A549 (cell line): ENCODE measurements around the gene NCOA1. TPM values are rescaled to one million over a fixed set of nuclear protein-coding genes. Genes with fewer than 3 reads are reported as not detected.
A peak's percentile ranks its signal among the peaks of the same experiment; 100 is the strongest.

Experiments used
- ATAC-seq, 2 experiments: fragments of 200-7000 bp in 1 of 2; fragments of >200 bp in 1 of 2; cut with Nextera tagmentation in 1 of 2; cut with Tn5 transposase in 1 of 2; 3 replicates each; pipeline versions ENCODE4 v1.8.0 to v1.9.1; 2018 to 2020; ENCODE audit warnings: mild to moderate bottlenecking in 1 of 2, moderate library complexity in 1 of 2
- CTCF ChIA-PET: fragments of 300-600 bp; sonication (Branson Sonifier 250); formaldehyde crosslinking; extraction: SDS; loops from one replicate; lab custom pipeline; 2021; ENCODE audit warnings: antibody characterized with exemption, inconsistent platforms; lab: Yijun Ruan, JAX
- POLR2A ChIA-PET: fragments of 350-600 bp; formaldehyde crosslinking; extraction: SDS; loops from one replicate; lab custom pipeline; 2021; ENCODE audit warnings: antibody characterized with exemption, inconsistent platforms; lab: Yijun Ruan, JAX
- DNase-seq, 2 experiments: peaks; one replicate each; pipeline versions ENCODE4 v3.0.0 to v3.0.0-alpha.2; 2011 to 2016; ENCODE audit warnings: low read depth in 1 of 2, low spot score in 1 of 2
- FAIRE-seq: peaks from 2 replicates; lab custom pipeline; 2011; peaks lifted over from hg19 to GRCh38; lab: Jason Lieb, UNC
- H3K27ac ChIP-seq, 2 experiments: fragments of >200 bp; sonication (Bioruptor Twin); formaldehyde crosslinking; 3 replicates each; pipeline ENCODE4 v1.5.1; 2016 to 2017
- H3K4me1 ChIP-seq: fragments of >200 bp; sonication (Bioruptor Twin); formaldehyde crosslinking; 3 replicates; pipeline ENCODE4 v1.6.1; 2016
- H3K4me2 ChIP-seq: fragments of >200 bp; sonication (Bioruptor Twin); formaldehyde crosslinking; 3 replicates; pipeline ENCODE4 v1.6.1; 2016
- H3K4me3 ChIP-seq: fragments of >200 bp; sonication (Bioruptor Twin); formaldehyde crosslinking; 3 replicates; pipeline ENCODE4 v1.5.1; 2016
- H3K9me3 ChIP-seq: fragments of >200 bp; sonication (Bioruptor Twin); formaldehyde crosslinking; 3 replicates; pipeline ENCODE4 v1.6.1; 2016
- BCL3 ChIP-seq: fragments of >200 bp; sonication (Bioruptor Twin); formaldehyde crosslinking; IDR thresholded peaks from 3 replicates; pipeline ENCODE4 v1.6.1; 2016
- CBX2 ChIP-seq: fragments of 200-600 bp; sonication (generic); IDR thresholded peaks from 2 replicates; pipeline ENCODE4 v1.6.1; 2016; ENCODE audit warnings: low read depth, mild to moderate bottlenecking, borderline replicate concordance
- CEBPB ChIP-seq, 2 experiments: fragments of >200 bp in 1 of 2; sonication (Bioruptor Twin) in 1 of 2; formaldehyde crosslinking in 1 of 2; IDR thresholded peaks; 2 replicates each; pipeline ENCODE4 v1.6.1; 2012 to 2016
- CHD4 ChIP-seq: fragments of 200-600 bp; sonication (generic); IDR thresholded peaks from 2 replicates; pipeline ENCODE4 v1.6.1; 2016; ENCODE audit warnings: antibody characterized with exemption, mild to moderate bottlenecking, borderline replicate concordance
- EHMT2 ChIP-seq: fragments of 200-600 bp; sonication (generic); IDR thresholded peaks from 2 replicates; pipeline ENCODE4 v1.6.1; 2016; ENCODE audit warnings: antibody characterized with exemption, low read depth, mild to moderate bottlenecking, moderate library complexity
- ESRRA ChIP-seq: fragments of 150-350 bp; IDR thresholded peaks from 2 replicates; pipeline ENCODE4 v1.6.1; 2014; ENCODE audit warnings: mild to moderate bottlenecking, low read length, borderline replicate concordance
- FOSL2 ChIP-seq, 2 experiments: fragments of 450-650 bp in 1 of 2; fragments of >200 bp in 1 of 2; sonication (Bioruptor Twin) in 1 of 2; formaldehyde crosslinking; IDR thresholded peaks; 2 replicates each; pipeline versions ENCODE4 v1.5.0 to v1.6.1; 2016 to 2020; ENCODE audit warnings: mild to moderate bottlenecking in 1 of 2, moderate library complexity in 1 of 2
- HMGXB4 ChIP-seq: fragments of 250-450 bp; sonication (Bioruptor Pico); IDR thresholded peaks from 2 replicates; pipeline ENCODE4 v1.5.0; 2021; ENCODE audit warnings: mild to moderate bottlenecking, moderate library complexity, borderline replicate concordance
- HOXA7 ChIP-seq: fragments of 250-450 bp; sonication (Bioruptor Pico); IDR thresholded peaks from 2 replicates; pipeline ENCODE4 v1.5.0; 2020; ENCODE audit warnings: mild to moderate bottlenecking, moderate library complexity
- JUN ChIP-seq, 2 experiments: fragments of >200 bp; sonication (Bioruptor Twin); formaldehyde crosslinking; IDR thresholded peaks; 2 replicates in 1 of 2; 3 replicates in 1 of 2; pipeline ENCODE4 v1.6.1; 2016 to 2017
- KDM1A ChIP-seq: fragments of 200-600 bp; sonication (generic); IDR thresholded peaks from 2 replicates; pipeline ENCODE4 v1.6.1; 2016; ENCODE audit warnings: low read depth, mild to moderate bottlenecking
- KDM5A ChIP-seq: fragments of 200-600 bp; sonication (generic); IDR thresholded peaks from 2 replicates; pipeline ENCODE4 v1.6.1; 2016; ENCODE audit warnings: antibody characterized with exemption, mild to moderate bottlenecking
- MAX ChIP-seq: IDR thresholded peaks from 2 replicates; pipeline ENCODE4 v1.6.1; 2012
- NFE2L2 ChIP-seq: fragments of 150-350 bp; conservative IDR thresholded peaks from 2 replicates; pipeline ENCODE4 v1.6.1; 2014; ENCODE audit warnings: low read length
- NR3C1 ChIP-seq: fragments of >200 bp; sonication (Bioruptor Twin); formaldehyde crosslinking; IDR thresholded peaks from 3 replicates; pipeline ENCODE4 v1.6.1; 2017
- REST ChIP-seq: fragments of 200-600 bp; sonication (generic); IDR thresholded peaks from 2 replicates; pipeline ENCODE4 v1.6.1; 2016; ENCODE audit warnings: antibody characterized with exemption, mild to moderate bottlenecking, moderate library complexity
- RFX5 ChIP-seq: fragments of 450-650 bp; IDR thresholded peaks from 2 replicates; pipeline ENCODE4 v1.7.1; 2014; ENCODE audit warnings: antibody characterized with exemption, mild to moderate bottlenecking, moderate library complexity
- TFCP2L1 ChIP-seq: fragments of 250-450 bp; sonication (Bioruptor Pico); IDR thresholded peaks from 2 replicates; pipeline ENCODE4 v1.5.0; 2021; ENCODE audit warnings: mild to moderate bottlenecking
- TP53 ChIP-seq: fragments of 250-450 bp; sonication (Bioruptor Pico); IDR thresholded peaks from 2 replicates; pipeline ENCODE4 v1.5.0; 2021; ENCODE audit warnings: mild to moderate bottlenecking, moderate library complexity
- ZSCAN20 ChIP-seq: fragments of 250-450 bp; sonication (Bioruptor Pico); IDR thresholded peaks from 2 replicates; pipeline ENCODE4 v1.8.0; 2022; ENCODE audit warnings: mild to moderate bottlenecking, moderate library complexity
- WGBS: methylation state at CpG from one replicate; pipeline ENCODE4 v1.1.6; 2017; ENCODE audit errors: missing lambda C conversion rate; 5-methylcytosine and 5-hydroxymethylcytosine counted together
- polyA plus RNA-seq, 4 experiments: library from polyadenylated mRNA; depleted of rRNA in 3 of 4; stranded (reverse); fragments of >200 nt; fragmentation: RNase III in 1 of 4; extraction: RNeasy Plus Mini Kit Qiagen cat#74134 plus additional on column Dnase treatment in 1 of 4; gene quantifications; 2 replicates in 3 of 4; 3 replicates in 1 of 4; pipeline ENCODE4 v1.2.3, GENCODE V29; 2011 to 2017

Gene NCOA1
- polyA plus RNA-seq, 2 of the 4 experiments (the other 2 are of a cell fraction), result 7.6 to 29.9 TPM

GRCh38 chr2:24724111-24724775, 233.2 kb downstream of the NCOA1 start (continued):
- no peak for TF ChIP-seq HMGXB4 (CRISPR knock-in tag)

- CTCF ChIA-PET, result interaction anchor here (0.6 kb wide), 1 partner anchor 53 kb away, joined by 3 read pairs; no protein-coding TSS in a partner anchor
- no peak overlapping the region for H3K27ac ChIP-seq
- DNase-seq, result no peak
- TF ChIP-seq FOSL2 (IDR thresholded peaks at IDR 0.05), result no peak
- TF ChIP-seq FOSL2 (CRISPR knock-in tag; IDR thresholded peaks at IDR 0.05), result no peak
- TF ChIP-seq, all 56 proteins: peak for 0
- 49% methylated on average over 3 of the region's 3 CpGs for WGBS
- H3K4me1 ChIP-seq, result 0 out of 3 replicates have a peak, but pooled peaks cover 5% of the 10 kb centered on the region
- ATAC-seq, result no peak
- POLR2A ChIA-PET, result no interaction called here
- no peaks in the 10 kb centered on the region for H3K9me3 ChIP-seq
- H3K4me3 ChIP-seq, result no peak overlapping the region
- FAIRE-seq, result peak; percentile 72
- H3K4me2 ChIP-seq, result no peak overlapping the region
Measured at GRCh38 chr2:24725956-24726355, 234.9 kb downstream of the NCOA1 start.

- FAIRE-seq, result no peak
- TF ChIP-seq CHD4, result no peak
- no peak for TF ChIP-seq NR3C1
- no peak for TF ChIP-seq CEBPB (IDR thresholded peaks at IDR 0.05)
- TF ChIP-seq CBX2, result no peak
- no peak for TF ChIP-seq MAX
- no peak for TF ChIP-seq KDM1A
- TF ChIP-seq ESRRA, result no peak
- Histone ChIP-seq H3K27ac (no peak overlapping the region), H3K4me1 (0 out of 3 replicates have a peak, but pooled peaks cover 4% of the 10 kb centered on the region), H3K4me3 (no peak overlapping the region), H3K4me2 (no peak overlapping the region), H3K9me3 (no peaks in the 10 kb centered on the region)
- POLR2A ChIA-PET, result no interaction called here
- no peak for ATAC-seq
- DNase-seq, result no peak
- WGBS, result 94% methylated on average over 7 of the region's 7 CpGs
- CTCF ChIA-PET, result interaction anchor here (0.6 to 1.1 kb wide), 3 partner anchors 49 to 97 kb away, joined by 3 to 4 read pairs (median 3); no protein-coding TSS in a partner anchor
Measured at GRCh38 chr2:24730481-24730880, 239.4 kb downstream of the NCOA1 start.

- Histone ChIP-seq H3K9me3 (no peaks in the 10 kb centered on the region), H3K4me3 (no peak overlapping the region), H3K27ac (no peak overlapping the region)
- CTCF ChIA-PET, result interaction anchor here (0.6 to 1.1 kb wide), 3 partner anchors 48 to 97 kb away, joined by 3 to 4 read pairs (median 3); no protein-coding TSS in a partner anchor
- no peak for DNase-seq
- POLR2A ChIA-PET, result no interaction called here
- no peak for TF ChIP-seq CEBPB (IDR thresholded peaks at IDR 0.05)
- TF ChIP-seq, all 56 proteins: peak for 0
- FAIRE-seq, result no peak
- no peak for ATAC-seq
- H3K4me1 ChIP-seq, result 0 out of 3 replicates have a peak, but pooled peaks cover 4% of the 10 kb centered on the region
- H3K4me2 ChIP-seq, result no peak overlapping the region
Measured at GRCh38 chr2:24731040-24731439, 240.0 kb downstream of the NCOA1 start.

GRCh38 chr2:24731923-24732322, 240.9 kb downstream of the NCOA1 start:
- DNase-seq (no peak), FAIRE-seq (peak; percentile 72), ATAC-seq (no peak)
- POLR2A ChIA-PET, result no interaction called here
- 93% methylated on average over 1 of the region's 1 CpG for WGBS
- no peak overlapping the region for H3K4me2 ChIP-seq
- H3K9me3 ChIP-seq, result no peaks in the 10 kb centered on the region
- CTCF ChIA-PET, result no interaction called here
- H3K27ac ChIP-seq, result no peak overlapping the region
- 0 out of 3 replicates have a peak, but pooled peaks cover 4% of the 10 kb centered on the region for H3K4me1 ChIP-seq
- H3K4me3 ChIP-seq, result no peak overlapping the region
- TF ChIP-seq TP53 (CRISPR knock-in tag) (no peak), CBX2 (no peak), REST (no peak), EHMT2 (no peak), ZSCAN20 (CRISPR knock-in tag) (no peak), NR3C1 (no peak), RFX5 (no peak), BCL3 (no peak), FOSL2 (IDR thresholded peaks at IDR 0.05) (no peak), FOSL2 (CRISPR knock-in tag; IDR thresholded peaks at IDR 0.05) (no peak), TFCP2L1 (CRISPR knock-in tag) (no peak), NFE2L2 (no peak), HOXA7 (CRISPR knock-in tag) (no peak), KDM5A (no peak), JUN (IDR thresholded peaks at IDR 0.05) (no peak)
